ENCODE data around the gene BRSK1.

The BRSK1 gene

DNA sequence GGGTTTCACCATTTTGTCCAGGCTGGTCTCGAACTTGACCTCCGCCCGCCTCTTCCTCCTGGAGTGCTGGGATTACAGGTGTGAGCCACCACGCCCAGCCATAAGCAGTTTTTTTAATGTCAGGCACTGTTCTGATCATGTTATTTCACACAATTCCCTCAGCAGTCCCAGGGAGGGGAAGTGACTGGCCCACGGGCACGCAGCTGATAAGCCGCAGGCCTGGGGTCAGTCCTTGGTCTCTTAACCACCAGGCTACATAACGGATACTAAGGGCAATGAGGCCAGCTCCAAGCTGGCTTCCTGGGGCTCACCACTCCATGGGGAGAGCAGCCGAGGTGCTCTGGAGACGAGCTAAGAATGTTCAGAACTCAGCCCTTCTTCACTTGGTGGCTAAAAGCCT lies 13.5 kb downstream of the BRSK1 start:
- in situ Hi-C loops (cut with MboI; ENCODE audit: low sequenced_read_pairs), result no loop called here

DNA sequence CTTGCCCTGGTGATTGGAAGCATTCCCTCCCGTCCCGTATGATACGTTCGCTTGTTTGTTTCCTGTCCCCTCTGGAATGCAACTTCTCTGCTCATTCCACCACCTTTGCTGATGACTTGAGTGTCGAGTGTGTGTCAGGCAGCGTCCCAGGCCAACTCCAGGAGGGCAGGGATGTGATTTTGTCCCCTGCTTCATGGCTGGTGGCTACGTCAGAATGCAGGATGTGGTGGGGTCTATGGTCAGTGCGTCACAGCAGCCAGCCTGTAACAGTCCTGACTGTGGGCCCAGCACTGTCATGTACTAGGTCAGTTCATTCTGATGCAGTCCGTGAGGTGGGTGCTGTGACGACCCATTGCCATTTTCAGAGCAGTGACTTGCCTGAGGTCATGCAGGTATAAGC lies 16.2 kb downstream of the BRSK1 start:
- Histone ChIP-seq H3K9me3 (no peaks in the 10 kb centered on the region), H3K36me3 (replicated peaks) (peaks cover 4% of the 10 kb centered on the region; the same call in 1 of the 2 replicates), H3K4me3 (no peak overlapping the region), H3K4me1 (peaks cover 8% of the 10 kb centered on the region; the same call in 1 of the 2 replicates), H3K27me3 (ENCODE audit: low read depth) (no peaks in the 10 kb centered on the region)
- DNase-seq (ENCODE audit: low spot score in 2 of 2), result no peak
- in situ Hi-C loops (cut with MboI; ENCODE audit: low sequenced_read_pairs), result loop anchor here (10.0 kb wide), 1 partner anchor 85 kb away; the partner anchor contains the start of genes RPL28 and TMEM238

More for the DNA sequence above, 13.5 kb downstream of the BRSK1 start:
- Histone ChIP-seq H3K9me3 (no peaks in the 10 kb centered on the region), H3K4me3 (no peak overlapping the region), H3K27me3 (ENCODE audit: low read depth) (no peaks in the 10 kb centered on the region), H3K4me1 (peaks cover 8% of the 10 kb centered on the region; the same call in 1 of the 2 replicates), H3K36me3 (replicated peaks) (no peaks in the 10 kb centered on the region)
- DNase-seq (ENCODE audit: low spot score in 2 of 2), result no peak

DNA sequence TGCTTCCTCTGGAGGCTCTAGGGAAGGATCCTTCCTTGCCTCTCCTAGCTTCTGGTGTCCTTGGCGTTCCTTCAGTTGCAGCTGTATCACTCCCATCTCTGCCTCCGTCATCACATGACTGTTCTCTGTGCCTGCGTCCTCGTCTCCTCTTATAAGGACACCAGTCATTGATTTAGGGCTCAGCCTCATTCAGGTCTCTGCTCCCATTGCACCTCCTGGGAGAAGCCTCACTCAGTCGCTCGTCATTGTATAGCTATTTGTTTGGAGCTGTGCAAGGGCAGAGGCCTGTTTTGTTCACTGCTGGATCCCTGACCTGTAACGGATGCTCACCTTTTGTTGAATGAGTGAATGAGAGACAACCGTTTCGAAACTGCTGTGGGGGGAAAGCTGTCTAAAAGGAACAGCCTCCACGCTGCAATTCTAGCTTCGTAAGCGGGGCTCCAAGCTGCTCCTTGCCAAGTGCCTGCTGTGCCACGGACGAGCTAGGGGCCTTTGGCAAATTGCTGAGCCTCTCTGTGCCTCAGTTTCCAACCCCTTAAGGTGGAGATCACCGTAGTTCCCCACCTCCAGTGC lies 17.2 kb downstream of the BRSK1 start:
- no peaks in the 10 kb centered on the region for H3K27me3 ChIP-seq (ENCODE audit: low read depth)
- H3K9me3 ChIP-seq, result no peaks in the 10 kb centered on the region
- peaks cover 8% of the 10 kb centered on the region; the same call in 1 of the 2 replicates for H3K36me3 ChIP-seq (replicated peaks)
- in situ Hi-C loops (cut with MboI; ENCODE audit: low sequenced_read_pairs), result loop anchor here (10.0 kb wide), 1 partner anchor 84 kb away; the partner anchor contains the start of genes RPL28 and TMEM238
- peaks cover 8% of the 10 kb centered on the region; the same call in 1 of the 2 replicates for H3K4me1 ChIP-seq
- no peak for DNase-seq (ENCODE audit: low spot score in 2 of 2)
- no peak overlapping the region for H3K4me3 ChIP-seq

GRCh38 chr19:55301459-55302317 lies 17.9 kb downstream of the BRSK1 start:
- peak; percentile 65 to 96 for DNase-seq (ENCODE audit: low spot score in 2 of 2)
- in situ Hi-C loops (cut with MboI; ENCODE audit: low sequenced_read_pairs), result loop anchor here (10.0 kb wide), 1 partner anchor 83 kb away; the partner anchor contains the start of genes RPL28 and TMEM238
- no peaks in the 10 kb centered on the region for H3K27me3 ChIP-seq (ENCODE audit: low read depth)
- H3K4me1 ChIP-seq, result peaks cover 8% of the 10 kb centered on the region; the same call in 1 of the 2 replicates
- H3K9me3 ChIP-seq, result no peaks in the 10 kb centered on the region
- peaks cover 11% of the 10 kb centered on the region; the same call in 1 of the 2 replicates for H3K36me3 ChIP-seq (replicated peaks)
- peak overlapping the region; percentile 34 for H3K4me3 ChIP-seq

DNA sequence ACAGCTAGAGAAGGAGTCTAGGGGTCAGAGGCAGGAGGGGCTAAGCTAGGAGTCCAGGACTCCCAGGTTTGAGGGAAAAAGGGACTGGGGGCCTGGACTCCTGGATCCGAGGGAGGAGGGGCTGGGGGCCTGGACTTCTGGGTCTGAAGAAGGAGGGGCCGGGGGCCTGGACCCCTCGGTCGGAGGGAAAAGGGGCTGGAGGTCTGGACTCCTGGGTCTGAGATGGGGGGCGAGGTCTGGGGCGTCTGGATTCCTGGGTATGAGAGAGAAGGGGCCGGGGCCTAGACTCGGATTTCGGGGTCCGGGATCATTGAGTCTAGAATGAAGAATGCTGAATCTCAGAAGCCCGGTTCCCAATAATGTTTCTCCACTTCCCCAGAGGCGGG lies 18.5 kb downstream of the BRSK1 start:
- Histone ChIP-seq H3K4me1 (peaks cover 8% of the 10 kb centered on the region; the same call in 1 of the 2 replicates), H3K4me3 (peak overlapping the region; percentile 34), H3K36me3 (replicated peaks) (peaks cover 12% of the 10 kb centered on the region; the same call in 1 of the 2 replicates), H3K9me3 (no peaks in the 10 kb centered on the region), H3K27me3 (ENCODE audit: low read depth) (no peaks in the 10 kb centered on the region)
- no peak for DNase-seq (ENCODE audit: low spot score in 2 of 2)
- in situ Hi-C loops (cut with MboI; ENCODE audit: low sequenced_read_pairs), result loop anchor here (10.0 kb wide), 1 partner anchor 82 kb away; the partner anchor contains the start of genes RPL28 and TMEM238

GRCh38 chr19:55303477-55303876 lies 19.7 kb downstream of the BRSK1 start:
- Histone ChIP-seq H3K27me3 (ENCODE audit: low read depth) (no peaks in the 10 kb centered on the region), H3K4me1 (peaks cover 8% of the 10 kb centered on the region; the same call in 1 of the 2 replicates), H3K9me3 (no peaks in the 10 kb centered on the region), H3K36me3 (replicated peaks) (peaks cover 12% of the 10 kb centered on the region; the same call in 1 of the 2 replicates), H3K4me3 (no peak overlapping the region)
- in situ Hi-C loops (cut with MboI; ENCODE audit: low sequenced_read_pairs), result loop anchor here (10.0 kb wide), 1 partner anchor 81 kb away; the partner anchor contains the start of genes RPL28 and TMEM238
- no peak for DNase-seq (ENCODE audit: low spot score in 2 of 2)

- DNase-seq (ENCODE audit: low spot score in 2 of 2), result peak; percentile 56 to 77
- H3K36me3 ChIP-seq (replicated peaks), result peaks cover 12% of the 10 kb centered on the region; the same call in 1 of the 2 replicates
Observed at GRCh38 chr19:55304279-55304978, 20.6 kb downstream of the BRSK1 start.

DNA sequence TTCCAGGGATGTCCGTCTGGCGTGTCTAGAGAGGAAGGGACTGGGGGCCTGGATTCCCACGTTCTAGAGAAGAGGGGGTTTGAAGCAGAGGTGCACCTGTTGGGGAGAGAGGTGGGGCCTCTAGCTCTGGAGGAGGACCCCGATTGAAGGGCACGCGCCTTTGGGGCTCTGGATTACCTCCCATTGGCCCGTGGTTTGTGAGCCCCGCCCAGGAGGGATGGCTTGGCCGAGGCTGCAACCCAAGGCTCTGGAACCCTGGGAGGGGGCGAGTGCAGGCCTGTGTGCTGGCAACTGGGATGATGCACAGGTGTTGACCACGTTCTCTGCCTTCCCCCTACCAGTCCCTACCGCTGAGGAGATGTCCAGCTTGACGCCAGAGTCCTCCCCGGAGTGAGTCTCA lies 21.2 kb downstream of the BRSK1 start:
- Histone ChIP-seq H3K36me3 (replicated peaks) (peaks cover 12% of the 10 kb centered on the region; the same call in 1 of the 2 replicates), H3K9me3 (no peaks in the 10 kb centered on the region), H3K27me3 (ENCODE audit: low read depth) (no peaks in the 10 kb centered on the region), H3K4me3 (no peak overlapping the region), H3K4me1 (peaks cover 8% of the 10 kb centered on the region; the same call in 1 of the 2 replicates)
- in situ Hi-C loops (cut with MboI; ENCODE audit: low sequenced_read_pairs), result loop anchor here (10.0 kb wide), 1 partner anchor 80 kb away; the partner anchor contains the start of genes RPL28 and TMEM238
- no peak for DNase-seq (ENCODE audit: low spot score in 2 of 2)

More at GRCh38 chr19:55304279-55304978, 20.6 kb downstream of the BRSK1 start:
- Histone ChIP-seq H3K9me3 (no peaks in the 10 kb centered on the region), H3K4me1 (peaks cover 8% of the 10 kb centered on the region; the same call in 1 of the 2 replicates), H3K4me3 (no peak overlapping the region), H3K27me3 (ENCODE audit: low read depth) (no peaks in the 10 kb centered on the region)
- in situ Hi-C loops (cut with MboI; ENCODE audit: low sequenced_read_pairs), result loop anchor here (10.0 kb wide), 1 partner anchor 80 kb away; the partner anchor contains the start of genes RPL28 and TMEM238

DNA sequence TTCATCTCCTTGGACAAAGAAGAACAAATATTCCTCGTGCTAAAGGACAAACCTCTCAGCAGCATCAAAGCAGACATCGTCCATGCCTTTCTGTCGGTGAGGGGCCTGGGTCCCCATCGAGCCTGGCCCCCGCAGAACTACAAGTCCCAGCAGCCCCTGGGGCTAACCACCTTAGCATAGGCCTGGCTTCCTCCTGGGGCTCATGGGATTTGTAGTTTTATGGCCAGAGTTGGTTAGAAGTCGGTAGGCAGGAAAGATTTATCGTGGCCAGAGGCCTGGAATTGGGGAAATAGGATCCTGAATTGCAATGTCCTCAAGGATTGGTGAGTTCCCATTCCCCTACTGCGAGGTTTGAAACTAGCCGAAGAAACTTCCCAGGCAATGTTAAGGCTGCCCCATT lies 21.7 kb downstream of the BRSK1 start:
- no peaks in the 10 kb centered on the region for H3K9me3 ChIP-seq
- peak; percentile 39 to 74 for DNase-seq (ENCODE audit: low spot score in 2 of 2)
- H3K4me1 ChIP-seq, result peaks cover 8% of the 10 kb centered on the region; the same call in 1 of the 2 replicates
- no peaks in the 10 kb centered on the region for H3K27me3 ChIP-seq (ENCODE audit: low read depth)
- in situ Hi-C loops (cut with MboI; ENCODE audit: low sequenced_read_pairs), result loop anchor here (10.0 kb wide), 1 partner anchor 79 kb away; the partner anchor contains the start of genes RPL28 and TMEM238
- H3K36me3 ChIP-seq (replicated peaks), result peaks cover 12% of the 10 kb centered on the region; the same call in 1 of the 2 replicates
- H3K4me3 ChIP-seq, result no peak overlapping the region

- H3K9me3 ChIP-seq, result no peaks in the 10 kb centered on the region
- H3K4me3 ChIP-seq, result no peak overlapping the region
- no peaks in the 10 kb centered on the region for H3K27me3 ChIP-seq (ENCODE audit: low read depth)
- DNase-seq (ENCODE audit: low spot score in 2 of 2), result no peak
- peaks cover 12% of the 10 kb centered on the region; the same call in 1 of the 2 replicates for H3K36me3 ChIP-seq (replicated peaks)
- in situ Hi-C loops (cut with MboI; ENCODE audit: low sequenced_read_pairs), result loop anchor here (10.0 kb wide), 1 partner anchor 79 kb away; the partner anchor contains the start of genes RPL28 and TMEM238
- H3K4me1 ChIP-seq, result peaks cover 8% of the 10 kb centered on the region; the same call in 1 of the 2 replicates
Observed at GRCh38 chr19:55305983-55306562, 22.3 kb downstream of the BRSK1 start.

DNA sequence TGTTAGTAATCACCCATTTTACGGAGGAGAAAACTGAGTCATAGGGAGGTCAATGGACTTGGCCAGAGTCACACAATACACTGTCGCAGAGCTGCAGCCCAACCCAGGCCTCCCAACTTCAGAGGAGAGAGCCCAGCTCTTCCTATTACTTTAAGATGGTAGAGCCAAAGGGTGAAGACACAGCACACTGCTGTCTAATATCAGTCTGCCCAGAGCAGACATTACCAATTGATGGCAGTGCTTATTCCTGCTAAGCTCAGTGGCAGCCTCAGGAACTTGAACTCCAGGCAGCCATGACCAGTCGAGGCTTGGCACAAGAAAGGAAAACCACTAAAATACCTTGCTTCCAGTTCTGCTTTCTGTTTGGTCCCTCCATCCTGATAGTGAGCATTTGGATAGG lies 22.9 kb downstream of the BRSK1 start:
- H3K36me3 ChIP-seq (replicated peaks), result peaks cover 12% of the 10 kb centered on the region; the same call in 1 of the 2 replicates
- in situ Hi-C loops (cut with MboI; ENCODE audit: low sequenced_read_pairs), result loop anchor here (10.0 kb wide), 1 partner anchor 78 kb away; the partner anchor contains the start of genes RPL28 and TMEM238
- DNase-seq (ENCODE audit: low spot score in 2 of 2), result no peak

DNA sequence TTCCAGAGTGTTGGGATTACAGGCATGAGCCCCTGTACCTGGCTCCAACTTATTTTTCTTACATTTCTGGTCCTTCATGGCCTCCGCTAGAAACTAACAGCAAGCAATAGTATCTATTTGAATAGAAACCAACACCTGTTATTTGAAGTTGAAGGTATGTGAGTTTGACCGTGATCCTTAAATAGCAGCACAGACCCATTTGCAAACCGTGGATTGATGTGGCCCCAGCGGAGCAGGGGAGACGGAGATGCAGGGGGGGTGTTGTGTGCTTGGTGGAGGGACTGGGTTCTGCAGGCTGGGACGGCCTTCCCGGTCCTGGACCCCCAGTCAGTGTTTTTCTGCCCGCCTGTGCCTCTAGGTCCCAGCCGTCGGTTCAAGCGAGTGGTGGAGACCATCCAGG lies 24.5 kb downstream of the BRSK1 start:
- DNase-seq (ENCODE audit: low spot score in 2 of 2), result no peak
- H3K27me3 ChIP-seq (ENCODE audit: low read depth), result no peaks in the 10 kb centered on the region
- H3K36me3 ChIP-seq (replicated peaks), result peaks cover 8% of the 10 kb centered on the region; the same call in 1 of the 2 replicates
- no peaks in the 10 kb centered on the region for H3K9me3 ChIP-seq
- no peaks in the 10 kb centered on the region for H3K4me1 ChIP-seq
- in situ Hi-C loops (cut with MboI; ENCODE audit: low sequenced_read_pairs), result loop anchor here (10.0 kb wide), 1 partner anchor 77 kb away; the partner anchor contains the start of genes RPL28 and TMEM238
- H3K4me3 ChIP-seq, result no peak overlapping the region

More for the DNA sequence above, 22.9 kb downstream of the BRSK1 start:
- H3K4me1 ChIP-seq, result peaks cover 5% of the 10 kb centered on the region; the same call in 1 of the 2 replicates
- no peak overlapping the region for H3K4me3 ChIP-seq
- H3K27me3 ChIP-seq (ENCODE audit: low read depth), result no peaks in the 10 kb centered on the region
- H3K9me3 ChIP-seq, result no peaks in the 10 kb centered on the region
